KBM-7 (cell line): ENCODE measurements around the gene THADA.
"Not testable (repeated sequence)": the region's sequence is repeated elsewhere in the genome, so short reads cannot be mapped to it uniquely, and the experiment has no call there.

Source experiments
- DNase-seq: peaks from one replicate; pipeline ENCODE4 v3.0.0-alpha.2; 2015
- in situ Hi-C: fragments of 300-500 bp; cut with MboI; formaldehyde crosslinking; loops from 2 replicates; pipeline ENCODE4 v1.14.3; 2020; ENCODE audit warnings: low sequenced_read_pairs, low pct_unique_long_range_greater_than_20kb, mixed read lengths

Gene THADA

GRCh38 chr2:43407935-43408334 lies 187.9 kb downstream of the THADA start:
- no peak for DNase-seq
- in situ Hi-C loops, result no loop called here

DNA sequence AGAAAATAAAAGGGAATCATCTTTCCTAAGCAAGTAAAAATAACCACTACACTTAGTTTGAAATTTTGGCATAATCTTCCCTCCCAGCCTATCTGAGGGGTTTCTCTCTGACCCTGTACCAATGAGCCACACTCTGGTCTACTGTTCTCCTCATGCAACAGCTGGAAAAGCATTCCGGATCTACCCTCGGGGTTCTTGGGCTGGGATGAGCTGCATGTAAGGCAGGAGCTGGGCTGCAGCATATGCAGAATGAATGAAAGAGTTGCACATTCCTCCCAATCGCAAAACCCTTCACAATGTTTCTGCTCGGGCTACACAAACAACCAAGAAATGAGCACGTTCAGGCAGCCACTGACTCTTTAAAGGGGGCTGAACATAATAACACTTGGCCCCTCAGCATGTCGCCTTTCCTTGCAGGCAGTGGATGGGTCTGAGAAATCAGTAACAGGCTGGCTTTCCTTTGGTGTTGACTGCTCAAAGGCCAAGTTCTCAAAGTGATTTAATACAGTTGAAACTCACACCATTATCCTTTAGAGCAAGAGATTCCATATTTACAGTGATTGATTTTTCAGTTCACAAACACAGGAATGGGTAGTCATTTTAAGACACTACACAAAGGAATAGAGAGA lies 189.1 kb downstream of the THADA start:
- in situ Hi-C loops, result no loop called here
- no peak for DNase-seq

- in situ Hi-C loops, result no loop called here
- no peak for DNase-seq
These were observed 190.0 kb downstream of the THADA start for GRCh38 chr2:43405829-43406228.

DNA sequence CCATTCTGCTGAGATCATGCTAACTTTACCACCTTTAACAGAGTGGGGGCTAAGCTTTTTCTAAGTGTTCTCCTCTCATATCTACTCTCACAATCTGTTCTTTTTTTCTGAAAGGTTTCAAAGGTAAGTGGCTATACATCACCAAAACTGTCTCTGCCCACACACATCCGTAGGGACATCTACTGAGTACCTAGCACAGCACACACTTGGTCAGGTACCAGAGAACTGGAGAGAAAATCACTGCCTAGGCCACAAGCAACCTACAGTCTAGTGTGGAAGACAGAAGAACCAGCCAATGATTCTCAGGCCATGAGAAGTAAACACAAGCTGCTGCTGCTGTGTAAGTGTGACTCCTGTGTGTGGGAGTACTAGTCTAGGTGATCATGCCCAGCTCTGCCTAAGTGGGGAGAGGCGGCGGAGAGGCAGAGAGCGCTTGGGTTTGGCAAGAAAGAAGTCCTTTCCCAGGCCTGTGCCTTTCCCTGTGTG lies 193.3 kb downstream of the THADA start:
- in situ Hi-C loops, result no loop called here
- DNase-seq, result no peak

DNA sequence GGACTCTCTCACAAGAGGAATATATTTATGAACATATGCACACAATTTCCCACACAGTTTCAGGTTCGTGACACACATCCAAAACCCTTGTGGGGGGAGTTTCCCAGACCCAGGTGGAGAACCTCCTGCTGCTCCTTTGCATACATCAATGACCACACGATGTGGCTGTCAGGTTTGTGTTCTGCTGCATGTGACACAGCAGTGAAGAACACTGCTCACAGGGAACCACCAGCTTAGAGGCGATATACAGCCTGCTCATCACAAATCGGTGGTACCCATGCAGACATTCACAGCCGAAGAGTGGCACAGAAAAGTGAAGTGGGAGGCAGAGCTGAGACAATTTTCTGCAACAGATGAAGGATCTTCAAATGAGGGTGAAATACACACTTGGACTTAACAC lies 193.8 kb downstream of the THADA start:
- in situ Hi-C loops, result no loop called here
- no peak for DNase-seq

GRCh38 chr2:43400508-43400907 lies 195.3 kb downstream of the THADA start:
- in situ Hi-C loops, result no loop called here
- DNase-seq, result no peak

GRCh38 chr2:43399515-43400264 lies 196.1 kb downstream of the THADA start:
- in situ Hi-C loops, result no loop called here
- no peak for DNase-seq

- DNase-seq, result no peak
- in situ Hi-C loops, result no loop called here
These were observed 196.7 kb downstream of the THADA start for GRCh38 chr2:43399098-43399497.

DNA sequence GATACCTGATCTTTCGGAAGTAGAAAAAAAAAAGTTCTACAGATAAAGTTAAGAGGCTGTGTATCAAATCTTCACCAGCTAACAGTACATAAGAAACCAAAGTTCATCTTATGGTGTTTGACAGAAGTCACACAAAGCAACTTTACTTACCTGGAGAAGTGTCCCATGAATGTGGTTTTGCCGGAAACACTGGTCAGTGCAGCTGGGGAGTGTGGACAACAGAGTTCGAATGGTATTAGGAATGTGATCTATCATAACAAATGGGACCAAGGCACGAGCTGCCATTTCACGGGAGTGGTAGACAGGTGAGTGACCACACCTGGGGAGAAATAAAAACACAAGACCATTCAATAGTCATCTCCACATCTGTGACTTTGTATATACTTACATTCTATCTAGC lies 198.0 kb downstream of the THADA start:
- DNase-seq, result no peak
- in situ Hi-C loops, result no loop called here

DNA sequence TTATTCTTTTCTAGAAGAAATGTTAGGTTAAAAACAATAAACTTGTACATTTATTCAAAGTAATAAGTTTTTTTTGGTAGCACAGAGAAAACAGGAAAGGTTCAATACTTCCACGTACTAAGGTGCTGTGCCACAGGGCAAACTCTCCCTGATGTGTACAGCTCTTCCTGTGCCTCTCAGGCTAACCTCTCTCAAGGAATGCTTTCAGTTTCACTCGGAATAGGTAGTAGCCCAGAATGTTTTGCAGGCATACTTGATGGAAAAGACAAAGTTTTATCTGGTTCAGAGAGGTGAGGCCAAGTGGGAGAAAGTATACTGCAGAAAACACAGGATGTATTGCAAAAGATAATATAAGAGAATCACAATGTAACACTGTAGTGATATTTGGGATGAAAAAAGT lies 198.4 kb downstream of the THADA start:
- in situ Hi-C loops, result no loop called here
- no peak for DNase-seq

GRCh38 chr2:43396344-43396743 lies 199.5 kb downstream of the THADA start:
- DNase-seq, in situ Hi-C loops: not testable (repeated sequence)

DNA sequence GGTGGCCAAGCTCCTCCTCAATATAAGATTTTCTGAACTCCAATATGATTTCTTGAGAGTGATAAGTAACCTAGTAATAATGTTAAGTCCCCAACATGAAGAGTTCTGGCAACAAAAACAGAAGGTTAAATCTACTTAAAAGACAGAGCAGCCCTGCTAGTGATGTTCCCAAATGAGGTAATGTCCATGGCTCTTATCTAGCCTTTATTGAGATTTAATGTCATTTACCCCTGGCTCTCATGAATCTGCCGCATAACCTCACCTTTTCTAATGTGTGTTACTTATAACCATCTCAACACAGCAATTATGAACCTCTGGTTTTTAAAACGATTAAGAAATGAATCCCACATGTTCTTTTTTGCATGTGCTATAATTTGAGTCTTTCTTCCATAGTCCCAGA lies 201.9 kb downstream of the THADA start:
- in situ Hi-C loops, result no loop called here

DNA sequence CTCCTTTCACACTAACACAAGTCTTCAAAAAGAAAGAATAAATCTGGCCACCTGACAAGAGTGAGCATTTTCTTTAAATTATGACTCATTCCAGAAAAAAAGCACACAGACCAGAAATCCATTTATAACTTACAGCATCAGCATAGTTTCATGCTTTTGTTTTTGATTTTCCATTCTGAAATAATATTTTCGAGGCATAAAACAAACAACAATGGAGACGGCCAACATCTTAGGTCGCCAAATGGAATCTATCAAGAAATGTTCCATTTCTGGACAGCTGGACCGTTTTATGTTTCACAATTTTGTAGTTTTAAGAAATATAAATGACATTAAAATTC lies 204.0 kb downstream of the THADA start:
- DNase-seq, result no peak
- in situ Hi-C loops, result no loop called here

More for the DNA sequence above, 201.9 kb downstream of the THADA start:
- no peak for DNase-seq

DNA sequence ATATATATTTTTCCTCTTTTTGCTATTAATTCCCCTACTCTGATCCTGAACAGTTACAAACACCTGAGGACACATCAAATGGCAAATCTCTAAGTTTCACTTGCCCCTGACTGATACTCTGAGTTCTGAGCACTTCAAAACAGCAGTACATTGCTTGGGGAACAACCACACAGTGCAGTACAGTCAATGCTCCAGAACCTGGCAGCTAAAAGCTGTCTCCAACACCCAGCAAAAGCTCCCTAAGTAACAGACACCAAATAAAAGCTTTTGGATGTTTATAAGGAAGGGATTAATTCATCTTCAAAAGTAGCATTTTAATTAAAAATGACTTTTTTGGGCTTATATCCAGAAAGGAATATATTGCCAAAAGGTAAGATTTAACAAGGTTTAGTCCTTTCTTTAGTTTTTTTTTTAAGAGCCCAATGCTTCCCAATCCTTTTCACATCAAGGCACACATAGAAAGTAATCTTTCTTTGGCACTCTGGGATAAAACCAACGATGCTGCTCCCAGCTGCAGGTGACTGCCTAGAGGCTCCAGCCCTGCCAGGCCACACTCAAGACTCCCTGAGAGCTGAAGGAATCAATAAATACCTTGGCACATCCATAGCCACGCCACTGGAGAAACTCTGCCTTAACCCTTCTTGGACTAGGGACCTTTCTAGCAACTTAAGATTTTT lies 204.5 kb downstream of the THADA start:
- in situ Hi-C loops, result no loop called here
- no peak for DNase-seq

DNA sequence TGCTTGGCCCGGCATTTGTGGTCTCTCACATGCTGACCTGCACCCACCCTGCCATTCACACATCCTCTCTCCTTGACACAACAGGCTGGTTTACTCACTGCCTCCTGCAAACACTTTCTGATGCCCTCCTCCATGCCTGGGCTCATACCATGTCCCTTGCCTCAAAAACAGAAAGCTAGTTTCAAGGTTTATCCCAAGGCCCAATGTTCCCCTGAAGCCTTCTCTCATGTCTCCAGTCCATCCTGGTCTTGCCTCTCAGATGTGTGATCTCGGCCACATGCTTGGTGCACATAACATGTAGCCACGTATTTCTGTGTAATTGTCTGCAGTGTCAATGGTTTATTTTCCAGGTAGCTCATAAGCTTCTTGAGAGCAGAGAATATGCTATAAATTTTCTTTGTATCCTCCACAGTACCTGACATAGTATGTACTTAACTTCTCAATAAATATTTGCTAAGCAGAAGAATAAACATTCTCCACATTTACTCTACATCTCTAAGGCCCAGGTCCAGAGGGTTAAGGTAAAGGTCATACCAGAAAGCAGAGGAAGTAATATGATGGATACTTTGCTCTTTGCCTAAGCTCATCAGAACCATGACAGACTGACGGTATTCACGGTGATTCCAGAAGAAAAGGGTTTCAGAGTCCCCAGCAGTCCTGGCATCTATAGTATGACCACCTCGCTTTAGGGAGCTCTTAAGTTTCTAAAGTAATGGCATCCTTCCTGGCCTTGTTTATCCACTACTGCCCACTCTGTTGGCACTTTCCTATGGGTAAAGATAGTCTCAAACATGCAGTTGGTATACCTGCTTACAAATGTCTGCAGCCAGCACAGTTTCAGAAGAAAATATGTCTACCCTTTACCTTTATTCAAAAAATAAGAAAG lies 206.0 kb downstream of the THADA start:
- in situ Hi-C loops, result no loop called here

GRCh38 chr2:43388371-43388770 lies 207.5 kb downstream of the THADA start:
- no peak for DNase-seq
- in situ Hi-C loops, result no loop called here

More for the DNA sequence above, 206.0 kb downstream of the THADA start:
- DNase-seq, result no peak

DNA sequence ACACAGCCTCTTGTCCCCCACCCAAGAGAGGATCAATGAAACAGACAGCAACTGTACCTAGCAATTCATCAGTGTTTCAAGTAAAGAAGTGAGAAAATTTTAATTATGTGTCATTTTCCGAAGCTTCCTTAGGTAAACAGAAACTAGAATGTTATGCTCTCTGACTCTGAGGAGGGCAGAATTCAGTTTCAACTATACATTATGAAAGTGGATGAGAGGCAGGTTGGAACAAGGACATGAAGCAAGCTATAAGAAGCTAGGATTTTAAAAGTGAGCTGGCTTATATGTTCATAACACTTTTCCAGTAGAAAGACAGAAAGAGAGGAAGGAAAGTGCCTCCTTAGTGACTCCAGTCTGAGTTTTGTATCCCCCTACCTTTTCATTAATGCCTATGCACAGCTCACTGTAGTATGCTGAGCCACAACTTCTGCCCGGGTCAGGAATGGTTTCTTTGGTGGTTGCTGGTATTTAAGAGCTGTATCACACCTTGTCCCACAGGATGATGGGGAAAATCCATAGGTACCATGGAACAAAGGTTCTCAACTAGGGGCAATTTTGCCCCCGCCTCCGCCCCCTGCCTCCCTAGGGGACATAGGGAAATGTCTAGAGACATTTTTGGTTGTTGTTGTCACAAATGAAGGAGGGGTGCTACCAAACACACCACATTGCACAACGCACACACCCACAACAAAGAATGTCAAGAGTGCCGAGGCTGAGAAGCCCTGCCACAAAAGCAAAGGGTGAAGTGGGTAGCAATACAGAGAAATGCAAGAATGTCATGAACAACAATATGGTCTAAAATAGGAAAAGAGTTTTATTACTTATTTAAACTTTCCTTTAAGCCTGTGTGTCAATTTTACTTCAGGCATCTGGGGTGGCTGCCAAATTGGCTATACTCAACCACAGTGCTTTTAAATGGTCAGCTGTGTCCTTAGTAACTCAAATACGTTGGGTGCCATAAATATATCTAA lies 208.5 kb downstream of the THADA start:
- no peak for DNase-seq
- in situ Hi-C loops, result no loop called here

DNA sequence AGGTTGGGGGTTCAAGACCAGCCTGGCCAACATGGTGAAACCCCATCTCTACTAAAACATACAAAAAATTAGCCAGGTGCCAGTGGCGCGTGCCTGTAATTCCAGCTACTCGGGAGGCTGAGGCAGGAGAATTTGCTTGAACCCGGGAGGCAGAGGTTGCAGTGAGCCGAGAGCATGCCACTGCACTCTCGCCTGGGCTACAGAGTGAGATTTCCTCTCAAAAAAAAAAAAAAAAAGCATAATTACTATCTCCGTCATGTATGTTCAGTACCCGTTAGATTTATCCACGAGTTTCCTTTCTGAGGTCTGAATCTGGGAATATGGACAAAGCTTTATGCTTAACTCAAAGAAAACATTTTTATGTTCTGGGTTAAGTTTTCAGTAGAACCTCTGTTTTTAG lies 209.2 kb downstream of the THADA start:
- in situ Hi-C loops, DNase-seq: not testable (repeated sequence)
